HG03025 (cell line): ENCODE results near the gene ZC3HAV1.
"Not testable (repeated sequence)": the region's sequence is repeated elsewhere in the genome, so short reads cannot be mapped to it uniquely, and the experiment has no call there.

Source experiments
- ATAC-seq: cut with Tn5 transposase; IDR thresholded peaks from one replicate; pipeline ENCODE4 v1.9.1; 2021; ENCODE audit warnings: mild to moderate bottlenecking, moderate library complexity; ENCODE audit not compliant: unreplicated experiment, low FRiP score

The ZC3HAV1 gene

DNA sequence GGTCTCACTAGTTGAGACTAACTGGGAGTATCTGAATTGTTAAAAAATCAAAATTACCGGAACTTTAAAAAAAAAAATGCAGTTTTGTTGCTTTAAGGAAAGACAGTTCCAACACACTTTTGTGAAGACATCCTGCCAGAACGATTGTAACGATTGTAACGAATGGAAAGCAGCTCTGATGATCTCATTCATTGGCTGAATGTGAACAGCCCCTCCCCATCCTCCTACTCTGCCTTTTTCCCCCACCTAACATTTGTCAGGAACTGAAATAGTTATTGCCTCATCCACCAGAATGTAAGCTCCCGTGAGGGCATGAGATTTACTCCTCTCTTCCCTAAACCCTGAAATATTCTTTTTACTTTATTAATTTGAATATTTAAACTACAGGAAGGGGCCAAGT is 50.6 kb downstream of the ZC3HAV1 start:
- no peak for ATAC-seq

DNA sequence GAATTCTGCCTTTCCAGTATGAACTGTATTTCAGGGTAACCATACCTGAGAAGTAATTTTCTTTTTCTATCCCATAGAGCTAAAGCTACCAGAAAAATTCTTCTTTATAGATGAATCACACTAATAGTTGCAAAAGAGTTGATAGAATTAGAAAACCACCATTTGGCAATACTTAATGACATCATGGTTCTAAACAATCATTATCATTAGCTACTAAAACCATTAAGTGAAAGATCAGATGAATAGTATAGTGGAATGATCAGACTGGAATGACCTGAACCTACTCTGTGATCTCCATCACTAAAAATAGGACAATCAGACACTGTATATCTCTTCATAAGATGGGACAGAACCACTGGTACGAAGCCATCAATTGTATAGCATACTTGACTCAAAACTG is 53.8 kb downstream of the ZC3HAV1 start:
- ATAC-seq = no peak

- not testable (repeated sequence) for ATAC-seq
These were observed 54.9 kb downstream of the ZC3HAV1 start for GRCh38 chr7:139054656-139055055.

DNA sequence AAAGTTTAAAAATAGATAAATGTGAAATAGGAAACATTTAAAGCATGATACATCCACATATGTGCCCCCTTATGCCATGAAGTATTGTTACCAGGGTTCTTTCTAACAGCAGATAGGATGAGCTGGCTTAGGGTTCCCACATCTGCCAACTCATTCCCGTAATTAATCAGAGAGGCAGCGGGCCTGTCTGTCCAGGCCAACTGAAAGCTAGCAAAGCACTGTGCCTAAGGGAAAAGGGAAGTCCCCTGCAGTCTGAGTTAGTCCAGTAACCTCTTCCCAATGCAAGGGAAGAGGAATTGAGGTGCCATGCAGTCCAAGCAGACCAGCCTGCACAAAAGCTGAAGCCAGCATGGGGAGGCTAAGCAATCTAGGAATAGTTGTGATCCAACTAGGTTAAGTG is 55.4 kb downstream of the ZC3HAV1 start:
- ATAC-seq = no peak

GRCh38 chr7:139051655-139052054 is 57.9 kb downstream of the ZC3HAV1 start:
- ATAC-seq = no peak

- no peak for ATAC-seq
These were observed 59.6 kb downstream of the ZC3HAV1 start for GRCh38 chr7:139049936-139050335.

DNA sequence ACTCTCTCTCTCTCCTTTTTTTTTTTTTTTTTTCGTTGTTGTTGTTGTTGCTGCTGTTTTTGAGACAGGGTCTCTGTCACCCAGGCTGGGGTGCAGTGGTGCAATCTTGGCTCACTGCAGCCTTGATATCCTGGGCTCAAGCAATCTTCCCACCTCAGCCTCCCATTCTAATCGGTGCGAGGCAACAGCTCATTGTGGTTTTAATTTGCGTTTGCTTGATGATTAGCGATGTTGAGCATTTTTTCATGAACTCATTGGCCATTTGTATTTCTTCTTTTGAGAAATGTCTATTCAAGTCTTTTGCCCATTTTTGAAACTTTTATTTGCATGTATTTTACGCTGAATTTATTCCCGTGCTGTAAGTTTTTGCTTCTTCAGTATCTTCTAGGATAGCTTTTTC is 60.4 kb downstream of the ZC3HAV1 start:
- no peak for ATAC-seq

DNA sequence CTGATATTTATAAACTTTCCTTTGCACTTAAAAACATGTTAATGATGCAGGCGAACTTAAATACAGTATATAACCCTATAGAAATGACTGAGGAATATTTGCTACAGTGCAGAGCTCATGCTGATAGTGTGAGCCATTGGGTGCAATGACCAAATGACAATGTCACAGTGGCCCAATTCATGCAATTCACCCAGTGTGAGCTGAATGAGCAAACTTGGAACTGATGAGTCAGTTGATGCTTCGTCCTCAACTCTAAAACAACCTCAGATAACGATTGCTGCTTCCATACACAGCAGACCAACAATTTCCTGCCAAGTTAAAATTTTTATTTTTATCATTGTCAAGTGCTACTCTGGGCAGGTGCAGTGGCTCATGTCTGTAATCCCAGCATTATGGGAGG is 61.5 kb downstream of the ZC3HAV1 start:
- no peak for ATAC-seq

DNA sequence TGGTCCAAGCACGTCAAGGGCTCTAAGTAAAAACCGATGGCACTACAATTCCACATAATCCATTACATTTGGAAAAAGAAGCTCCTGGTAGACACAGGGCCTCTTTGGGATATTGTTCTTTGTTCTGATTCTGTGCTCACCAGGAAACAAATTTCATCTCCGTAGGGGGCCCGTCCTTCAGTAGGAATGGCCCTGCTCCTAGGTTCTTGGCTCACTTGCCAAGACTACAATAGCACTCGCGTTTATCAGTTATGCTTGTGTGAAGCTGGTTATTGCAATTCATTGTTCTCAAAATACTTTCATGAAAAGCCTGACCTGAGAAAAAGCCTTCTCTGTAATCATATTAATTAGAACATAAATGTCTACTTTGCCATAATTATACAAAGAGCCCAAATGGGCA is 63.4 kb downstream of the ZC3HAV1 start:
- no peak for ATAC-seq

- ATAC-seq = no peak
These were observed 64.4 kb downstream of the ZC3HAV1 start for GRCh38 chr7:139044813-139045794.

GRCh38 chr7:139043823-139044812 is 65.4 kb downstream of the ZC3HAV1 start:
- ATAC-seq = peak; percentile 56

DNA sequence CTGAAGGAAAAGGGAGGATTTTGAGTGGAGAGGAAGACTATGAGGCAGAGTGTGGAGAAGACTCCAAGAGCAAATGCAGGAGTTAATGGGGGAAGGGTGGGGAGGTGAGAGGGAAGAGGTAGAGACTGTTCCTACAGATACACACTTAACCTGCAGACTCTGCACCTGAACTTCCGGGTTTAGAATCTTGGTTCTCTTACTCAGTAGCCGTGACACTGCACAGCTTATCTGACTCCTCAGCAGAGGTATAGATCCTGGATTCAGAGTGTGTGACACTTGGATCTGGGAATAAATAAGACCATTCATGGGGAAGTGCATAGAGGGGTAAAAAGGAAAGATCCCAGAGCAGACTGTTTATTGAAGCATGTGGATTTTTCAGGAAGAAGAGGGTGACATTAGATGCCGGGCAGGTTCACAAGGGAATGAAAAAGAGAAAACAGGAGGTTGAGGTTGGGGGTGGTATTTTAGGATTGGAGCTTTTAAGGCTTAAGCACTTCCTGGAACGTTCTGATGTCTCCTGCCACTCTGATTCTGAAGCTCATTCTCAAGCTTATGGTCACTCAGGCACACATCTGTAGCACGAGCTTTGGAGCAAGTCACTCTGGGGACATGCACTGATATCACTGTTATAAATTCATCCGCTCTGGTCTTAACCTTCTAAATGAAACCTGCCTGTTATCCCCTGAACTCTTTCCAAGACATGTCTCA is 68.0 kb downstream of the ZC3HAV1 start:
- ATAC-seq = no peak

GRCh38 chr7:139038691-139039090 is 70.8 kb downstream of the ZC3HAV1 start:
- ATAC-seq = no peak

GRCh38 chr7:139036901-139037300 is 72.6 kb downstream of the ZC3HAV1 start:
- no peak for ATAC-seq

- peak; percentile 66 for ATAC-seq
These were observed 73.8 kb downstream of the ZC3HAV1 start, which contains the start of gene ZC3HAV1L for GRCh38 chr7:139035586-139036353. Gene ZC3HAV1L (minus strand): TSS chr7:139036042. CDS start chr7:139036017, 25 bp downstream.

GRCh38 chr7:139034855-139035585 is 74.5 kb downstream of the ZC3HAV1 start:
- ATAC-seq = peak; percentile 39

GRCh38 chr7:139034336-139034735 is 75.2 kb downstream of the ZC3HAV1 start:
- no peak for ATAC-seq

GRCh38 chr7:139033346-139034114 is 76.0 kb downstream of the ZC3HAV1 start:
- no peak for ATAC-seq
